Measurements from ENCODE around the gene BMPER. TPM values are rescaled to one million over a fixed set of nuclear protein-coding genes. Genes with fewer than 3 reads are reported as not detected.

Gene BMPER
- total RNA-seq, 3 donors from 2014 or later (not counting 1 experiment from before 2014, with no cell fraction given) = 0.32 to 0.64 (median 0.50) TPM

GRCh38 chr7:34060196-34060947 is 155.0 kb downstream of the BMPER start:
- Histone ChIP-seq H3K9me3 (ENCODE audit: control insufficient read depth, insufficient read depth, low read length) (no peaks in the 10 kb centered on the region), H3K27ac (ENCODE audit: low read length) (no peak overlapping the region), H3K27me3 (ENCODE audit: control insufficient read depth, insufficient read depth, low read length) (no peaks in the 10 kb centered on the region), H3K4me3 (ENCODE audit: low read length) (no peak overlapping the region), H3K4me1 (ENCODE audit: control insufficient read depth, insufficient read depth, low read length) (no peaks in the 10 kb centered on the region), H3K36me3 (ENCODE audit: control insufficient read depth, insufficient read depth, low read length) (no peaks in the 10 kb centered on the region)
- TF ChIP-seq CTCF (IDR thresholded peaks at IDR 0.05) = no peak
- no peak overlapping the region for H3K27ac Mint-ChIP-seq
- intact Hi-C loops (cut with micrococcal nuclease) = no loop called here
- WGBS (ENCODE audit: insufficient coverage) = 74% methylated on average over 4 of the region's 4 CpGs
- DNase-seq = no peak
- no peaks in the 10 kb centered on the region for H3K4me1 Mint-ChIP-seq
- no peak overlapping the region for H3K4me3 Mint-ChIP-seq
- ATAC-seq = no peak
- H3K9me3 Mint-ChIP-seq = no peaks in the 10 kb centered on the region
- H3K36me3 Mint-ChIP-seq = no peaks in the 10 kb centered on the region
- peaks cover 0 to 4% of the 10 kb centered on the region in 2 donors for H3K27me3 Mint-ChIP-seq (ENCODE audit: low read depth in 2 of 2)

GRCh38 chr7:34061149-34061548 is 155.8 kb downstream of the BMPER start:
- intact Hi-C loops (cut with micrococcal nuclease) = no loop called here
- Mint-ChIP-seq H3K4me1 (no peaks in the 10 kb centered on the region), H3K4me3 (no peak overlapping the region), H3K27ac (no peak overlapping the region), H3K9me3 (no peaks in the 10 kb centered on the region), H3K27me3 (ENCODE audit: low read depth in 2 of 2) (peaks cover 0 to 4% of the 10 kb centered on the region in 2 donors), H3K36me3 (no peaks in the 10 kb centered on the region)
- Histone ChIP-seq H3K27me3 (ENCODE audit: control insufficient read depth, insufficient read depth, low read length) (no peaks in the 10 kb centered on the region), H3K36me3 (ENCODE audit: control insufficient read depth, insufficient read depth, low read length) (no peaks in the 10 kb centered on the region), H3K4me3 (ENCODE audit: low read length) (no peak overlapping the region), H3K27ac (ENCODE audit: low read length) (no peak overlapping the region), H3K4me1 (ENCODE audit: control insufficient read depth, insufficient read depth, low read length) (no peaks in the 10 kb centered on the region), H3K9me3 (ENCODE audit: control insufficient read depth, insufficient read depth, low read length) (no peaks in the 10 kb centered on the region)
- DNase-seq = no peak
- TF ChIP-seq CTCF (IDR thresholded peaks at IDR 0.05) = no peak
- no CpG with 5 or more reads among the region's 2 CpGs for WGBS (ENCODE audit: insufficient coverage)
- ATAC-seq = no peak

GRCh38 chr7:34062341-34062740 is 157.0 kb downstream of the BMPER start:
- ATAC-seq = no peak
- H3K9me3 ChIP-seq (ENCODE audit: control insufficient read depth, insufficient read depth, low read length) = no peaks in the 10 kb centered on the region
- no peak overlapping the region for H3K27ac ChIP-seq (ENCODE audit: low read length)
- H3K27ac Mint-ChIP-seq = no peak overlapping the region
- intact Hi-C loops (cut with micrococcal nuclease) = no loop called here
- TF ChIP-seq CTCF (IDR thresholded peaks at IDR 0.05) = no peak
- no peaks in the 10 kb centered on the region for H3K36me3 ChIP-seq (ENCODE audit: control insufficient read depth, insufficient read depth, low read length)
- no peaks in the 10 kb centered on the region for H3K4me1 Mint-ChIP-seq
- WGBS (ENCODE audit: insufficient coverage) = 96% methylated on average over 4 of the region's 4 CpGs
- no peaks in the 10 kb centered on the region for H3K27me3 ChIP-seq (ENCODE audit: control insufficient read depth, insufficient read depth, low read length)
- H3K9me3 Mint-ChIP-seq = no peaks in the 10 kb centered on the region
- H3K27me3 Mint-ChIP-seq (ENCODE audit: low read depth in 2 of 2) = peaks cover 0 to 4% of the 10 kb centered on the region in 2 donors
- no peaks in the 10 kb centered on the region for H3K36me3 Mint-ChIP-seq
- no peak overlapping the region for H3K4me3 ChIP-seq (ENCODE audit: low read length)
- DNase-seq = no peak
- H3K4me3 Mint-ChIP-seq = no peak overlapping the region
- H3K4me1 ChIP-seq (ENCODE audit: control insufficient read depth, insufficient read depth, low read length) = no peaks in the 10 kb centered on the region

- Mint-ChIP-seq H3K4me3 (no peak overlapping the region), H3K9me3 (no peaks in the 10 kb centered on the region), H3K27ac (no peak overlapping the region), H3K4me1 (no peaks in the 10 kb centered on the region), H3K36me3 (no peaks in the 10 kb centered on the region), H3K27me3 (ENCODE audit: low read depth in 2 of 2) (peaks cover 0 to 4% of the 10 kb centered on the region in 2 donors)
- H3K4me1 ChIP-seq (ENCODE audit: control insufficient read depth, insufficient read depth, low read length) = no peaks in the 10 kb centered on the region
- no peaks in the 10 kb centered on the region for H3K36me3 ChIP-seq (ENCODE audit: control insufficient read depth, insufficient read depth, low read length)
- DNase-seq = no peak
- no peak overlapping the region for H3K27ac ChIP-seq (ENCODE audit: low read length)
- no peak overlapping the region for H3K4me3 ChIP-seq (ENCODE audit: low read length)
- no peak for TF ChIP-seq CTCF (IDR thresholded peaks at IDR 0.05)
- no peak for ATAC-seq
- H3K27me3 ChIP-seq (ENCODE audit: control insufficient read depth, insufficient read depth, low read length) = no peaks in the 10 kb centered on the region
- H3K9me3 ChIP-seq (ENCODE audit: control insufficient read depth, insufficient read depth, low read length) = no peaks in the 10 kb centered on the region
- intact Hi-C loops (cut with micrococcal nuclease) = no loop called here
Observed at GRCh38 chr7:34062826-34063225, 157.5 kb downstream of the BMPER start.
